ENCODE measurements around the gene SLC46A1. TPM values are rescaled to one million over a fixed set of nuclear protein-coding genes. Genes with fewer than 3 reads are reported as not detected.
A peak's percentile ranks its signal among the peaks of the same experiment; 100 is the strongest.

SLC46A1 gene
- polyA plus RNA-seq, 1 donor from 2014 or later, result 12.3 TPM

DNA sequence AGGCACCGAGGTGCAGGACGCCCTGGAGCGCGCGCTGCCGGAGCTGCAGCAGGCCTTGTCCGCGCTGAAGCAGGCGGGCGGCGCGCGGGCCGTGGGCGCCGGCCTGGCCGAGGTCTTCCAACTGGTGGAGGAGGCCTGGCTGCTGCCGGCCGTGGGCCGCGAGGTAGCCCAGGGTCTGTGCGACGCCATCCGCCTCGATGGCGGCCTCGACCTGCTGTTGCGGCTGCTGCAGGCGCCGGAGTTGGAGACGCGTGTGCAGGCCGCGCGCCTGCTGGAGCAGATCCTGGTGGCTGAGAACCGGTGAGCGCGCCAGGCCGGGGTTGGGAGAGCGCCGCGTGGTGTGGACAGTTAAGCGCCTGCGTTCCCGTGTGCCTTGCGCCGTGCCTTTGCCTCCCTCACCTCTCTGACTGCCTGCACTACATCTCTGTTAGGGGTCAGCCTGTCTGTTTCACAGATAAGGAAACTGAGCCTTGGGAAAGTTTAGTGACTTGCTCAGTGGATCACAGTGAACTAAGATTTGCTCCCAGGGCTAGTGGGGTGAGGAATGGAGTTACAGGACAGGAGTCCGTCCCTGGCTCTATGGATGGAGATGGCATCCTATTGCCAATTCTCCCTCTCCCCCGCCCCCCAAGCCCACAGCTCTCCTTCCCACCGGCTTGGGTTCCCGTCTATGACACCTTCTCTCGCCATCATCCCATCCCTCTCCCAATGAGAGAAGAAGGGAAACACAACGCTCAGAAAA is 33.6 kb downstream of the SLC46A1 start:
- Histone ChIP-seq H3K27ac (ENCODE audit: low read length) (peak overlapping the region; percentile 96), H3K9me2 (ENCODE audit: insufficient read depth, low read length) (no peaks in the 10 kb centered on the region), H3F3A (ENCODE audit: insufficient read depth, low read length, poor library complexity, severe bottlenecking) (peaks cover 3% of the 10 kb centered on the region), H3K9me3 (ENCODE audit: low read length) (no peaks in the 10 kb centered on the region), H2AFZ (ENCODE audit: low read depth, low read length) (peak overlapping the region; percentile 60), H3K27me3 (ENCODE audit: insufficient read depth, low read depth, low read length) (no peaks in the 10 kb centered on the region), H3K9ac (ENCODE audit: low read length) (peak overlapping the region; percentile 99), H3K36me3 (ENCODE audit: insufficient read depth, low read length) (no peaks in the 10 kb centered on the region), H3K79me2 (replicated peaks; ENCODE audit: insufficient read depth, low read length) (peaks cover 19% of the 10 kb centered on the region), H3K4me2 (ENCODE audit: low read length) (peak overlapping the region; percentile 92), H4K20me1 (ENCODE audit: insufficient read depth) (no peaks in the 10 kb centered on the region), H3K4me3 (ENCODE audit: low read length) (peak overlapping the region; percentile 95)
- TF ChIP-seq CTCF (IDR thresholded peaks at IDR 0.05; ENCODE audit: poor library complexity, severe bottlenecking), result peak; percentile 23
- no peak for TF ChIP-seq TAF1 (IDR thresholded peaks at IDR 0.05; ENCODE audit: low read depth)
- peak; percentile 81 for TF ChIP-seq MXI1 (conservative IDR thresholded peaks at IDR 0.05; ENCODE audit: poor library complexity, severe bottlenecking)
- TF ChIP-seq RAD21 (conservative IDR thresholded peaks at IDR 0.05), result no peak
- peak; percentile 6 for TF ChIP-seq REST (IDR thresholded peaks at IDR 0.05; ENCODE audit: borderline replicate concordance)
- no peak for TF ChIP-seq EZH2 (IDR thresholded peaks at IDR 0.05; ENCODE audit: borderline replicate concordance, insufficient read depth, low read length, poor library complexity, severe bottlenecking)
- TF ChIP-seq SMC3 (conservative IDR thresholded peaks at IDR 0.05; ENCODE audit: poor library complexity), result no peak
- TF ChIP-seq EP300 (conservative IDR thresholded peaks at IDR 0.05; ENCODE audit: poor library complexity, severe bottlenecking), result no peak
- peak; percentile 35 for TF ChIP-seq POLR2AphosphoS5 (IDR thresholded peaks at IDR 0.05)

DNA sequence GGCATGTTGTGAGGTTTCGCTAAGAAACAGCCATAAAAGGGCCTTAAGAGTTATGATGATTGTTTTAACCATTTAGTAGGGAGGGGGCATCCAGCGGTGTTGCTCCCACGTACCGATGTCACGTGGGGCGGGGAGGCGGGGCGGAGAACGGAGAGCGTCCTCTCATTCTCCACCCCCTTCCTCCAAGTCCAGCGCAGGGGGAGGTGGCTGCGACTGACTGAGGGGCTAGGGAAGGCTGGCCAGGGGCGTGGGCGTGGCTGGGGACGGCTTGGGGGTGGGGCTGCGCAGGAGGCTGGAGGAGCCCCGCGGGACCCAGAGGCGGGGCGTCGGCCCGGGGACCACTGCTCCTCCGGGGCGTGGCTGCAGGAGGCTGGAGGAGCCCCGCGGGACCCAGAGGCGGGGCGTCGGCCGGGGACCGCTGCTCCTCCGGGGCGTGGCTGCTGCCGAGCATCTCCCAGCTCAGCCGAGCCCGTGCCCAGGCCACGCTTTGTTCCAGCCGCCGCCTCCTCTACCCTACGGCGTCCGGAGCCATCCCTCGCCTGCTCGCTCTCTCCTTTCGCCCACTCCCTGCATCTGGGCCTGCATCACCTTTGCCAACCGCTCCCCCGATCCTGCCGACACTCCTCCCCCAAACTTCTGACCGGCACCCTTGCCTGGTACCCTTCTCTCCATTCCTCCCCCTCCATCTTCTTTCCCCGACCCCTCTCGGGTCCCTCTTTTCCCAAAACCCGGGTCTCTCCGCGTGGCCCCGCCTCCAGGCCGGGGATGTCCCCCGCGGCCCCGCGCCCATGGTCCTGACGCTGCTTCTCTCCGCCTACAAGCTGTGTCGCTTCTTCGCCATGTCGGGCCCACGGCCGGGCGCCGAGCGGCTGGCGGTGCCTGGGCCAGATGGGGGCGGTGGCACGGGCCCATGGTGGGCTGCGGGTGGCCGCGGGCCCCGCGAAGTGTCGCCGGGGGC is 34.5 kb downstream of the SLC46A1 start, which contains the start of gene SARM1:
Gene SARM1 (plus strand): TSS at position 450 of the 958 bp plus-strand sequence. CDS start 339 bp downstream, at position 789.
- H3K4me2 ChIP-seq (ENCODE audit: low read length), result peak within 1 kb of the TSS; percentile 98
- H2AFZ ChIP-seq (ENCODE audit: low read depth, low read length), result peak within 1 kb of the TSS; percentile 98
- TF ChIP-seq SMC3 (conservative IDR thresholded peaks at IDR 0.05; ENCODE audit: poor library complexity) (no peak), RAD21 (conservative IDR thresholded peaks at IDR 0.05) (no peak), MXI1 (conservative IDR thresholded peaks at IDR 0.05; ENCODE audit: poor library complexity, severe bottlenecking) (no peak), POLR2AphosphoS5 (IDR thresholded peaks at IDR 0.05) (peak; percentile 84), REST (IDR thresholded peaks at IDR 0.05; ENCODE audit: borderline replicate concordance) (peak; percentile 37), TAF1 (IDR thresholded peaks at IDR 0.05; ENCODE audit: low read depth) (peak; percentile 48), EZH2 (IDR thresholded peaks at IDR 0.05; ENCODE audit: borderline replicate concordance, insufficient read depth, low read length, poor library complexity, severe bottlenecking) (no peak), EP300 (conservative IDR thresholded peaks at IDR 0.05; ENCODE audit: poor library complexity, severe bottlenecking) (no peak), CTCF (IDR thresholded peaks at IDR 0.05; ENCODE audit: poor library complexity, severe bottlenecking) (no peak)
- H4K20me1 ChIP-seq (ENCODE audit: insufficient read depth), result no peaks in the 10 kb centered on the region
- peak within 1 kb of the TSS; percentile 96 for H3K27ac ChIP-seq (ENCODE audit: low read length)
- H3K27me3 ChIP-seq (ENCODE audit: insufficient read depth, low read depth, low read length), result no peaks in the 10 kb centered on the region
- no peaks in the 10 kb centered on the region for H3K36me3 ChIP-seq (ENCODE audit: insufficient read depth, low read length)
- peaks cover 3% of the 10 kb centered on the region for H3F3A ChIP-seq (ENCODE audit: insufficient read depth, low read length, poor library complexity, severe bottlenecking)
- peaks cover 19% of the 10 kb centered on the region for H3K79me2 ChIP-seq (replicated peaks; ENCODE audit: insufficient read depth, low read length)
- no peaks in the 10 kb centered on the region for H3K9me3 ChIP-seq (ENCODE audit: low read length)
- no peaks in the 10 kb centered on the region for H3K9me2 ChIP-seq (ENCODE audit: insufficient read depth, low read length)
- H3K9ac ChIP-seq (ENCODE audit: low read length), result peak within 1 kb of the TSS; percentile 99
- peak within 1 kb of the TSS; percentile 95 for H3K4me3 ChIP-seq (ENCODE audit: low read length)
